ENCODE data around the gene NELFE. TPM values are rescaled to one million over a fixed set of nuclear protein-coding genes. Genes with fewer than 3 reads are reported as not detected.

Gene NELFE
- total RNA-seq, 1 experiment from 2014 or later = 91.4 TPM

DNA sequence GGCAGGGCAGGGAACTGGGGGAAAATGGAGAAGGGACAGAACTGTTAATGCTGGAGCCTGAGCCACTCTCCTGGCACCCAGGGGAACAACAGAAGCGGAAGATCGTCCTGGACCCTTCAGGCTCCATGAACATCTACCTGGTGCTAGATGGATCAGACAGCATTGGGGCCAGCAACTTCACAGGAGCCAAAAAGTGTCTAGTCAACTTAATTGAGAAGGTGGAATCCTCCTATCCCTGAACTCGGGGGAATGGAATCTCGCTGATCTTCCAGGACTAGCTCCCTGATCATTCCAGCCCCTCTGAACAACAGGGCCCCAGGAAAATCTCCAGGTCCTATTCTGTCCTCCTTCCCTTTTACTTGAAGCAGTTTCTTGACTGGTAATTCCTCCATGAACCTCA is 10.9 kb downstream of the NELFE start:
- Histone ChIP-seq H3K27ac (ENCODE audit: insufficient read length, low read depth, low read length) (no peak overlapping the region), H3K4ac (ENCODE audit: low read depth, low read length) (no peak overlapping the region), H4K5ac (ENCODE audit: insufficient read length, low read depth, low read length) (no peak overlapping the region), H3K9me3 (ENCODE audit: control insufficient read depth, low read depth, low read length) (no peaks in the 10 kb centered on the region), H2AFZ (ENCODE audit: low read length) (no peak overlapping the region), H3K79me1 (ENCODE audit: insufficient read depth, low read depth, low read length, poor library complexity, severe bottlenecking) (no peaks in the 10 kb centered on the region), H4K91ac (ENCODE audit: insufficient read length, low read depth, low read length) (no peak overlapping the region), H3T11ph (ENCODE audit: low read length) (no peak overlapping the region), H3K79me2 (ENCODE audit: insufficient read depth, low read length) (no peaks in the 10 kb centered on the region), H3K18ac (ENCODE audit: insufficient read length, low read depth, low read length) (no peak overlapping the region), H3K23ac (ENCODE audit: insufficient read length, low read depth, low read length) (no peak overlapping the region), H3K4me1 (ENCODE audit: insufficient read depth, low read length) (no peaks in the 10 kb centered on the region), H2BK5ac (ENCODE audit: insufficient read length, low read length) (no peak overlapping the region), H3K27me3 (ENCODE audit: insufficient read depth, low read length) (no peaks in the 10 kb centered on the region), H4K8ac (replicated peaks; ENCODE audit: insufficient read length, low read depth, low read length) (no peak overlapping the region), H2AK5ac (ENCODE audit: insufficient read length, low read length) (no peak overlapping the region), H2BK15ac (ENCODE audit: low read depth, low read length) (no peak overlapping the region), H2BK20ac (ENCODE audit: low read depth, low read length, poor library complexity, severe bottlenecking) (no peak overlapping the region), H2BK120ac (ENCODE audit: low read depth, low read length, poor library complexity, severe bottlenecking) (no peak overlapping the region), H2BK12ac (ENCODE audit: insufficient read length, low read depth, low read length) (no peak overlapping the region), H3K14ac (ENCODE audit: insufficient read depth, low read length) (no peak overlapping the region), H3K23me2 (ENCODE audit: insufficient read length, low read depth, low read length, poor library complexity, severe bottlenecking) (no peaks in the 10 kb centered on the region), H3K4me2 (ENCODE audit: insufficient read depth, insufficient read length, low read length) (no peak overlapping the region), H4K20me1 (ENCODE audit: control insufficient read depth, insufficient read depth, insufficient read length) (peaks cover 2% of the 10 kb centered on the region), H3K56ac (ENCODE audit: insufficient read length, low read depth, low read length) (no peak overlapping the region), H3K9ac (ENCODE audit: extremely low read depth, insufficient read length, low read length) (no peak overlapping the region)
- Mint-ChIP-seq H3K27me3 (ENCODE audit: low read depth) (peaks cover 52% of the 10 kb centered on the region), H3K9me3 (no peaks in the 10 kb centered on the region), H3K36me3 (ENCODE audit: insufficient read depth in 1 of 3, low read depth in 3 of 3) (peaks cover 0 to 27% (median 11%) of the 10 kb centered on the region in 3 experiments; a peak in 5 of 7 replicates), H3K4me1 (peaks cover 5 to 8% of the 10 kb centered on the region in 2 experiments; a peak in 3 of 4 replicates), H3K27ac (no peak overlapping the region), H3K4me3 (no peak overlapping the region; a peak in 1 of 5 replicates)
- no peak for TF ChIP-seq CTCF (conservative IDR thresholded peaks at IDR 0.05)
- WGBS (ENCODE audit: extremely low coverage, insufficient read length, low lambda C conversion rate) = no CpG with 5 or more reads among the region's 4 CpGs
- DNase-seq = no peak

Measured in H9 (cell line).